Upper lobe of left lung (tissue), 4 donors: ENCODE measurements around the gene DDA1.

Experiments used
- CTCF ChIP-seq, 6 experiments: fragments of 450-650 bp in 4 of 6; fragments of 200-600 bp in 2 of 6; sonication (generic) in 2 of 6; IDR thresholded peaks; one replicate each; pipeline ENCODE4 v1.5.1; 2016 to 2019; ENCODE audit warnings: antibody characterized with exemption in 6 of 6
- POLR2A ChIP-seq, 4 donors: fragments of 450-650 bp; IDR thresholded peaks; one replicate each; pipeline ENCODE4 v1.5.1; 2016 to 2017; ENCODE audit warnings: antibody characterized with exemption in 4 of 4, mild to moderate bottlenecking in 2 of 4
- POLR2AphosphoS5 ChIP-seq, 2 donors: sonication (generic); formaldehyde crosslinking; IDR thresholded peaks; one replicate each; pipeline ENCODE4 v1.5.1; 2017; ENCODE audit warnings: antibody characterized with exemption in 2 of 2

GRCh38 chr19:17320435-17320834 lies 11.1 kb downstream of the DDA1 start:
- TF ChIP-seq POLR2AphosphoS5 (IDR thresholded peaks at IDR 0.05) = no peak
- TF ChIP-seq CTCF (IDR thresholded peaks at IDR 0.05) = no peak
- TF ChIP-seq POLR2A (IDR thresholded peaks at IDR 0.05) = no peak
